ENCODE results near the gene APBA1.

The APBA1 gene

DNA sequence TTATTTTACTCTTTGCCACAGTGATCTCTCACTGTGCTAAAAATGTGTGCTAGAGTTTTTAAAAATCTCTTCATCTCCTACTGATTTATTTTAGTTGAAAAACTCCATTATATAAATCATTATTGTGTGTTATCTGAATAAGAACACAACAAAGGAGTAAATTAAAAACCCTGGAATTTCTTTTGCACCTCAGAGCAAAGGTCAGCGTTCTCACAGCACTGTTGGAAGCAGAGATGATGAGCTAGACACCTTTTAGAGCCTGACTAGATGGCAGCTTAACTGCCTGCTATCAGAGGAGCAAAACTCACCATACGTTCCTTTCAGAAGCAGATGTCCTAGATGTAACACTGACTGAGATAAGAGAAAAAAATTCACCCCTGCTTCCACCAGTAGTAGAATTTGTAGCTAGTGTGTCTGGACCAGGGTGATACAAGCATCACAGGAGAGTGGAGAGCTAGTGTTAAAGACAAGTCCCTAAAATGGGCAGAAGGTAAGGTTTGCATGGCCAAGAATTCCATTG lies 200.0 kb downstream of the APBA1 start:
- DNase-seq (ENCODE audit: low spot score) = no peak

- no peak for DNase-seq (ENCODE audit: low spot score)
Observed at GRCh38 chr9:69471433-69471832, 200.7 kb downstream of the APBA1 start.

DNA sequence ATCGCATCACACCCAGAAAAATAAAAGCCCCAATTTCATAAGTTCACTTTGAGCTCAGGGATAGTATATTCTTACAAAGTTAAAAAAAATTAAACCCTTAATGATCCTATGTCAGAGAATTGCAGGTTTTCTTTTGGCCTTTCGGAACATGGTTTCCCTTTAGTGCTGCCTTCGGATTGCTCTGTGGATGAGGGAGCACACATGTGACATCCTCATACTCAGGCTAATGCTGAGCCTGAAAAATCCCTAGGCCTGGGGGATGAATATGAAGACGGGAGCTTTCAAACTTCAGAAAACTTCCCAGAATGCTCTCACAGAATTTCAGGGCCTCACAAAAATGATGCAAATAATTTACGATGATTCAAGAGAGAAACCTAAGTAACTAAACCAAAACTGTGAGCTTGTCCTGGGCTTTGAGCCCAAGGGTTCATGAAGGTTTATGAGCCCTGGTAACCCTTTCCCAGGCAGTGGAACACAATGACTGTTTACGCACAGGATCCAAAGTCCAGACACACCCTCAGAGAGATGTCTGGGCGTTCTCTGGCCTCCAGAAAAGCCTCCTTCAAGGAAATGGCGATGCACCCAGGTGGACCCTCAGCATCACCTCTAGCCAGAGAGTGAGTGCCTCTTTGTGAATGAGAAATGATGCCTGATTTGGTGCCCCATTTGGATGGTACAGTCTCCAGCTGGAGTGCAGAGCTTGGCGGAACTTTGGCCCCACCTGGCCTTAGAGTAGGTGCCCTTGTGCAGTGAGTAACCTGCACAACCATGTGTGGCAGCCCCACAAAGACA lies 201.8 kb downstream of the APBA1 start:
- DNase-seq (ENCODE audit: low spot score) = no peak

DNA sequence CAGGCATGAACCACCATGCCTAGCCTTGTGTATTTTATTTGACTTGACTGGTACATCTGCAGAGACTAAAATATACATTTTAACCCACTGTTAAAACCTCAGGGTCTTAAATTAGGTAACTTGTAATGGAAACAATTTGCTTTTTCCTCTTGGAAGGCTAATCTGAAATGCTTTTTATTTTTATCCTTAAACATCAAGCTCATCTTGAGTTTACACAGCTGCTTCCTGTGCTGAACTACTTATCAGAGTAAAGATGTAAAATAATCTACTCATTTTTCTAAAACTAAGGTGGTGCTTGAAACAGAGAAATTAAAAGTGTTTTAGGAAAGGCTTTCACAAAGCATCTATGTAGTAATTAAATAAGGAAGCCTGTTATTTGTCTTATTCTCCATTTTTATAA lies 203.0 kb downstream of the APBA1 start:
- DNase-seq (ENCODE audit: low spot score) = no peak

DNA sequence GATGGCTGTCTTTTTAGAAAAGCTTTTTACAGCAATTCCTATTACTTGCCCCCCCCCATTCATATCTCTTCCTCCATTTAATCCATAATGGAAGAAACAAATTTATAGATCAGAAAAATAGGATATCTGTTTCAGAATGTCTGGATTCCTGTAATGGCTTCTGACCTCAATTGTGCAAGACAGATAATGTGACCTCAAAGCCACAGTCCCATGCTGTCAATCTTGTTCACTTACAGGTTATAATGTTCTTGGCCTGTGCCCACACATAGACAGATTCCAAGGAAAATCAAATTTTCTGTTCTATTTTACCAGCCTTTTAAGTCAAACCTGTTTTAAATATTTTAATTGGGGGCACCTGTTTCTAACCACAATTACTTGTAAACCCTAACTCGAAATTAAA lies 203.8 kb downstream of the APBA1 start:
- no peak for DNase-seq (ENCODE audit: low spot score)

GRCh38 chr9:69466151-69466550 lies 206.0 kb downstream of the APBA1 start:
- DNase-seq (ENCODE audit: low spot score) = no peak

DNA sequence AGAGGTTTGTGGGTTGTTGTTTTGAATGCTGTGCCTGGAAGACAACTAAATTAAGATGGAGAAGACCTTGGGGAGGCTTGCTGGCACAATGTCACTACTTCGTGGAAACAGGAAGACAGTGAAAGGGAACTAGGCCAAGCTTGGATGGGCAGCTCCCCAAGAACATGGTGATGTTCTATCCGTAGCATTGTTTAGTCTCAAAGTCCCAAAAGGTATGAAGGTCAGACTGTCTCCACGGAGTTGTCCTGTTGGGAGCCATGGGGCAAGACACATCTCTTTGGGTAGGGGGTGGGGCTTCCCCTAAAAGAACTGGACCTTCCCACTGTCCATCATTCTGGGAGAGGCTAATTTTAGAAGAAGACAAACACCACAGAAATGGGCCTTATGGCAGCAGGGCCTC lies 206.7 kb downstream of the APBA1 start:
- DNase-seq (ENCODE audit: low spot score) = no peak

DNA sequence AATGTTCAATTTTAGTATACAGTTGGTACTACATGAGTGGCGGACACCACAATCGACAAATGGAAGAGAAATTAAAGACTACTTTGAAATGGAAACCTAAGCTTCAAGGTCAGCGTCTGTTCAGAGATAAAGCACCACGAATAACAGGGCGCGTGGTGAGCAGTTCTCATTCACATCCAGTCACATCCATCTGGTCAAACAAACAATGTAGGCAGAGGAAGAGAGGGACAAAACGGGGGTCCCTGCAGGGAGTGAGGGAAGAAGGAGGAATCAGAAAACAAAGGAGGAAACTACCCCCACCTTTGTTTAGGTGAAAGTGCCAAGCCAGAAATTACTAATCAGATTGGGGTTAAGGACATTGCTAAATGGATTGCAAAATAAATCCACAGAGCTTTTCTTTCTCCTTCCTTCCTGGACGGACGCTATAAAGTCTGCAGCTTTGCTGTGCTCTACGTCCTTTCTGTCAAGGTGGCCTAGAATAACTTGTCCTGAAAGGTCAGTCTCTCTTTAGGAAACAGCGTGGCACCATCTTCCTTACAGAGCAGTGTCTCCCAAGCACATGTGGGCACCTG lies 208.6 kb downstream of the APBA1 start:
- no peak for DNase-seq (ENCODE audit: low spot score)

DNA sequence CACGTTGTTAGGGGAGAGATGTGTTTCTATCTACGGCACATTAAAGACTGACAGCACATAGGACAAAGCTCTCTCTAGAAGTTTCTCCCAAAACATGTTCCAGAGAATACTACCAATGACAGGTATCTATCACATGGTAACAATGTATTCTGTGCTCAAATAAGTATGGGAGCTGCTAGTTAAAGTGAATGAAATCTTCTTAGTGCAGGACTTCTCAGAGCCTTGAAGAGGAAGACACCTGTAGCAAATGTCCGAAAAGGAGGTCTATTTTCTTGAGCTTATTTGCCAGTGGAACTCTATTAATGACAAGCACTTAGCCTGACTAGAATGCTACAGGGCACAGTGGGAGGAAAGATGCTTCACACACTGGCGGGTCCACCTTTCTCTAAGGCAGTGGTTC lies 209.8 kb downstream of the APBA1 start:
- no peak for DNase-seq (ENCODE audit: low spot score)

GRCh38 chr9:69461103-69461887 lies 210.9 kb downstream of the APBA1 start:
- no peak for DNase-seq (ENCODE audit: low spot score)

- DNase-seq (ENCODE audit: low spot score) = no peak
Observed at GRCh38 chr9:69460012-69460411, 212.2 kb downstream of the APBA1 start.

DNA sequence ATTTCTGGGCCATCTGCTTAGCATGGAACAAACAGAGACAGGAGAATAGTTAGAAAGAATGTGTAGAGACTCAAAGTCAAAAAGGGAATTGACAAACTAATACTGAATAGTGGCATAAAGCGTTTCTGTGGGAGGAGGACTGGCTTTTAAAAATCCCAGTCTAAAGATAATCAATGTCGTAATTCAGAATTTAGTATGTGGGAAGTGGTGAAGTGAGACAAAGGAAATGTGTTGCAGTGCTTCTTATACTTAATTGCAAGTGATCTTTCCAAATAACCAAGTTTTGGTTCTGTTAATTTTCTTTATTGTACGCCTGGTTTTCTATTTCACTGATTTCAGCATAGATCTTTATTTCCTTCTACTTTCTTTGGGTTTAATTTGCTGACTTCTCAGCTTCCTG lies 214.0 kb downstream of the APBA1 start:
- DNase-seq (ENCODE audit: low spot score) = no peak

GRCh38 chr9:69456201-69456600 lies 216.0 kb downstream of the APBA1 start:
- no peak for DNase-seq (ENCODE audit: low spot score)

GRCh38 chr9:69455311-69455710 lies 216.9 kb downstream of the APBA1 start:
- no peak for DNase-seq (ENCODE audit: low spot score)

GRCh38 chr9:69454321-69454720 lies 217.8 kb downstream of the APBA1 start:
- no peak for DNase-seq (ENCODE audit: low spot score)

DNA sequence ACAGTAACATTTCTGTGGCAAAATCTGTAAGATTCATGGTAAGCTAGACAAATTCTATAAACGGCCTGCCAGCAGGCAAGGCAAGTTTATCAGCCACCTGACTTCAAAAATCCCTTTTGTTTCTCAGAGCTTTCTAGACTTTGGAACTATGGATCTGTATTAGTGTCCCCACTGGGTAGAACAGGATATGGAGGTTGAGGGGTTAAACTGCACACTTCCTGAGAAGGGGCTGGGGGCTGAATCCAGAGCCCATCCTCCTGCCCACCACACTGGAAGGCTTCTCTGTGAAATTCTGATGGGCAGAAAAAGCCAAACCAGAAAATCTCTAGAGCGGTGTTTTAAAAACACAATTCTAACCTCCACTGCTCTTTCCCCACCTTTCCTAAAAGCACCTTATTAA lies 218.4 kb downstream of the APBA1 start:
- DNase-seq (ENCODE audit: low spot score) = no peak

- DNase-seq (ENCODE audit: low spot score) = no peak
Observed at GRCh38 chr9:69452110-69452782, 219.9 kb downstream of the APBA1 start.

- DNase-seq (ENCODE audit: low spot score) = no peak
Observed at GRCh38 chr9:69446496-69446895, 225.7 kb downstream of the APBA1 start.

GRCh38 chr9:69445251-69445650 lies 226.9 kb downstream of the APBA1 start:
- no peak for DNase-seq (ENCODE audit: low spot score)

DNA sequence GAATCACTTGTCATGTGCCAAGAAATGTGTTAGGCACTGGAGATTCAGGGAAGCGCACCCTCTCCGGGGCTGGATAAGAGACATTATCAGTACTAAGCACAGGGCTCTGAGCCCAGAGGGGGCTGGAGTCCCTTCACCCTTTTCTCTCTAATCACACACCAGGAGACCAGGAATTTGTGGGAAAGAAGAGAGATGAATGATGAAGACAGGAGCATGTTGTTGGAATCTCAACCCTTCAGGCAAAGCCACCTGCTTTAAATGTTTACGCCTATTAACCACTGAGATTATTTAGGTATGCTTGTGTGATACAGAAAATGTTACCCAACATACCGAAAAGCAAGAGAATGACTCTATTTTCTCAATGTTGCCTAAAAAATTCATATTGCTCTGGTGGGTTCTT lies 227.4 kb downstream of the APBA1 start:
- no peak for DNase-seq (ENCODE audit: low spot score)

GRCh38 chr9:69444021-69444420 lies 228.2 kb downstream of the APBA1 start:
- DNase-seq (ENCODE audit: low spot score) = no peak

DNA sequence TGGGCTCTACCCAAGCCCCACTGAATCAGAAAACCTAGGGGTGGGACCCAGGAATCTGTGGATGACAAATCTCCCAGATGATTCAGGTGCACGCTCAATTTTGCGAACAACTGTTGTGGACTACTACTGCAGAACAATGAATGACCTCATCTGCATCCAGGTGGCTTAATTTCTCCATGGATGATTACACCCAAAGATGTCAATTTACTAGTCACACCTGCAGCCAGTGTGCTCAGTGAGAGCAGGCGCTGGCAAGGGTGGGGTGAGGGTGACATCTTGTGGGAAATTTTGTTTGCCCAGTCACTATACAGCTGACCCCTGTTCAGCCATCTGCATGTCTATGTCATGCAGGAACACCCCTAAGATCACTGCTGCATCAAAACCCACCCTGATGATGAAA lies 229.0 kb downstream of the APBA1 start:
- no peak for DNase-seq (ENCODE audit: low spot score)

Data from hematopoietic multipotent progenitor cell treated with erythropoietin and hydrocortisone succinate and interleukin-3 and kit ligand, for 15 days (in vitro differentiated cells).